ENCODE measurements around the gene NMNAT2. TPM values are rescaled to one million over a fixed set of nuclear protein-coding genes. Genes with fewer than 3 reads are reported as not detected.

The NMNAT2 gene
- total and polyA plus RNA-seq, 2 of the 4 experiments (the other 2 are of a cell fraction), result 0.36 to 2.4 TPM

DNA sequence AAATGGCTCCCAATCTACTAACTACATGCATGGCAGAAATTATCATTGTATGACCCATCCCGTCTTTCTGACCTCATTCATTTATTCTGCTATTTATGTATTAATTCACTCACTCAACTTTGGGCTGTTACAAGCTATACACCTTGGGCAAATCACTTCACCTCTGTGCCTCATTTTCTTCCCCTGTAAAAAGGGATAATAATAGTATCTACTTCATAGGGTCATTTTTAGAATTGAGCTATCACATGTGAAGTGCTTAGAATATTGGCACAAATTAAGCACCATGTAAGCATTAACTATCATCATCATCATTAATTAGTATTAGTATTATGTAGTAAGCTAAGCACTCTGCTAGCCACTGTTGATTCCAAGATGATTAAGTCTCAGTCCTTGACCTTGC is 52.1 kb downstream of the NMNAT2 start:
- no peak for DNase-seq
- peaks cover 30% of the 10 kb centered on the region for H3K27me3 ChIP-seq (ENCODE audit: control insufficient read depth, insufficient read depth, low read length)
- no peak for ATAC-seq (ENCODE audit: low read depth)
- H3K36me3 ChIP-seq (ENCODE audit: control insufficient read depth, insufficient read depth, low read length), result no peaks in the 10 kb centered on the region
- in situ Hi-C loops (cut with MboI; ENCODE audit: low sequenced_read_pairs), result no loop called here
- H2BK5ac ChIP-seq (ENCODE audit: low read depth, low read length, poor library complexity, severe bottlenecking), result no peak overlapping the region
- H3K4me3 ChIP-seq (ENCODE audit: insufficient read depth, low read depth, low read length), result no peak overlapping the region
- H4K20me1 ChIP-seq (ENCODE audit: insufficient read depth, low read length), result no peaks in the 10 kb centered on the region
- intact Hi-C loops (cut with micrococcal nuclease), result no loop called here
- dilution Hi-C loops (cut with HindIII; ENCODE audit: low sequenced_read_pairs, unreplicated experiment), result no loop called here
- CTCF ChIA-PET, result interaction anchor here (1.2 kb wide), 1 partner anchor 21 kb away, joined by 3 read pairs; no protein-coding TSS in a partner anchor
- BruUV-seq (replicated peaks), result no TSS peak
- no peak overlapping the region for H3K27ac ChIP-seq (ENCODE audit: insufficient read depth, low read length)
- no peaks in the 10 kb centered on the region for H3K9me1 ChIP-seq (ENCODE audit: insufficient read depth, low read length)
- no peaks in the 10 kb centered on the region for H3K79me1 ChIP-seq (ENCODE audit: low read depth in 1 of 2, low read length in 2 of 2)
- no peak overlapping the region for H4K91ac ChIP-seq (ENCODE audit: insufficient read depth, low read depth, low read length)
- H2AFZ ChIP-seq (replicated peaks; ENCODE audit: low read length, poor library complexity), result no peak overlapping the region
- H3K23ac ChIP-seq (ENCODE audit: low read depth, low read length), result no peak overlapping the region
- no peak overlapping the region for H2AK5ac ChIP-seq (ENCODE audit: low read depth, low read length)
- H3K56ac ChIP-seq (ENCODE audit: extremely low read depth, insufficient read depth, low read length), result no peak overlapping the region
- H3K4ac ChIP-seq (ENCODE audit: low read depth, low read length), result no peak overlapping the region
- no peak overlapping the region for H2BK120ac ChIP-seq (ENCODE audit: low read depth, low read length)
- H3K4me1 ChIP-seq (ENCODE audit: control insufficient read depth, insufficient read depth, low read length), result no peaks in the 10 kb centered on the region
- no peak overlapping the region for H3K14ac ChIP-seq (replicated peaks; ENCODE audit: low read depth, low read length)
- no peak overlapping the region for H2BK15ac ChIP-seq (ENCODE audit: low read depth, low read length)
- H2AK9ac ChIP-seq (replicated peaks; ENCODE audit: low read depth, low read length, poor library complexity), result no peak overlapping the region
- H3K9ac ChIP-seq (ENCODE audit: low read depth, low read length), result no peak overlapping the region
- TF ChIP-seq CTCF (conservative IDR thresholded peaks at IDR 0.05; ENCODE audit: low read depth, low read length), result no peak
- TF ChIP-seq, protein P1, sequence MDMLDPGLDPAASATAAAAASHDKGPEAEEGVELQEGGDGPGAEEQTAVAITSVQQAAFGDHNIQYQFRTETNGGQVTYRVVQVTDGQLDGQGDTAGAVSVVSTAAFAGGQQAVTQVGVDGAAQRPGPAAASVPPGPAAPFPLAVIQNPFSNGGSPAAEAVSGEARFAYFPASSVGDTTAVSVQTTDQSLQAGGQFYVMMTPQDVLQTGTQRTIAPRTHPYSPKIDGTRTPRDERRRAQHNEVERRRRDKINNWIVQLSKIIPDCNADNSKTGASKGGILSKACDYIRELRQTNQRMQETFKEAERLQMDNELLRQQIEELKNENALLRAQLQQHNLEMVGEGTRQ (IDR thresholded peaks at IDR 0.05; ENCODE audit: low read depth, low read length), result no peak
- TF ChIP-seq FOS (IDR thresholded peaks at IDR 0.05; ENCODE audit: low read depth, low read length), result no peak
- no peak for TF ChIP-seq ELK1 (IDR thresholded peaks at IDR 0.05; ENCODE audit: borderline replicate concordance, low read depth, low read length)
- no peak for TF ChIP-seq MXI1 (IDR thresholded peaks at IDR 0.05; ENCODE audit: borderline replicate concordance, low read depth, low read length)
- no peak for TF ChIP-seq RAD21 (IDR thresholded peaks at IDR 0.05; ENCODE audit: low read length)
- TF ChIP-seq POLR2A (IDR thresholded peaks at IDR 0.05; ENCODE audit: low read depth, low read length), result no peak
- TF ChIP-seq RCOR1 (IDR thresholded peaks at IDR 0.05; ENCODE audit: insufficient replicate concordance, low read length), result no peak
- no peak for TF ChIP-seq NFE2L2 (IDR thresholded peaks at IDR 0.05; ENCODE audit: low read depth, low read length)
- TF ChIP-seq MAZ (IDR thresholded peaks at IDR 0.05; ENCODE audit: borderline replicate concordance, low read depth, low read length), result no peak
- H2BK20ac ChIP-seq (ENCODE audit: low read depth, low read length), result no peak overlapping the region
- POLR2A ChIA-PET (ENCODE audit: unreplicated experiment), result no interaction called here
- H3K9me3 ChIP-seq (ENCODE audit: control insufficient read depth, insufficient read depth, low read length), result no peaks in the 10 kb centered on the region
- no peak overlapping the region for H3K18ac ChIP-seq (ENCODE audit: low read depth, low read length)
- H4K5ac ChIP-seq (ENCODE audit: low read depth, low read length), result no peak overlapping the region
- no peak overlapping the region for H3K4me2 ChIP-seq (ENCODE audit: low read depth, low read length)
- H4K8ac ChIP-seq (ENCODE audit: low read depth in 2 of 2, low read length in 2 of 2), result no peak overlapping the region
- no CpG with 5 or more reads among the region's 1 CpG for WGBS, 2 experiments (ENCODE audit: extremely low coverage in 2 of 2, insufficient read length in 1 of 2)

Measured in IMR-90 (cell line).